T-helper 1 cell (primary cell): ENCODE measurements around the gene TAS2R31.

Experiments used
- DNase-seq, 5 donors: peaks; one replicate each; pipeline ENCODE4 v3.0.0-alpha.2; 2012 to 2020

The TAS2R31 gene

DNA sequence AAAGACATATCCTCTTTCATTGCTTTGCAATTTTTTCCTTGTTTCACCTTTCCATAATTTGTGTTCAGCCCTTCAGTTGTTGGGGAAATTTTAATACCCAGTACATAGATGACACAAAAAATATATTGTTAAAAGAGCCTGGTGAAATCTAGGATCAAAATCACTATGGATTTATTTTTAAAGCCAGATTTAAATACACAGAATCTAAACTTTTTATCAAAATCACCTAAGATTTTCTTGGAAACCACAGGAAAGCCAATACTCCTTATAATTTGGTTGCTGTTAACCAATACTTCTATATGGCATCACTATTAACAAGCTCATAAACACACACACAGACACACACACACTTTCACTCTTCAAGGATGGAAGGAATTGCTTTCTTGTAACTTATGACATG lies 33.0 kb downstream of the TAS2R31 start, which contains the start of gene TAS2R20:
Gene TAS2R20, minus strand, starts transcription at position 101 of the 400 bp plus-strand sequence. CDS start 429 bp downstream, outside the sequence.
- DNase-seq = no peak

DNA sequence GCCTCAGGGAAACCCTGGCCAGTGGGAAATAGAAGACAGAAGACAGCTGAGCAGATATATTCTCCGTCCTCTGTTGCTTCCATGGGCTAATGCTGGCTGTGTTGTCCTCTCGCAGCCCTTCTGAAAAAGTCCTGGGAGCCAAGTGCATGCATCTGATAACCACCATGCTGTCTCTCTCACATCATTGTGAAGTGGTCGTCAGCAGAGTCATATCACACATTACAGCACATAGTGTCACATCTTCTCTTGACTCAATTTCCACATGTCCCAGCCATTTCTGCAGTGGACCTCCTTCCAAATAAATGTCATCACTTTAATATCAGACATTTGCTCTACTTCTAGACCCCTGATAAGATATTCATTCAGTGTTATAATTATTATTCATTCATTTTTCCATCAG lies 36.9 kb downstream of the TAS2R31 start:
- no peak for DNase-seq

DNA sequence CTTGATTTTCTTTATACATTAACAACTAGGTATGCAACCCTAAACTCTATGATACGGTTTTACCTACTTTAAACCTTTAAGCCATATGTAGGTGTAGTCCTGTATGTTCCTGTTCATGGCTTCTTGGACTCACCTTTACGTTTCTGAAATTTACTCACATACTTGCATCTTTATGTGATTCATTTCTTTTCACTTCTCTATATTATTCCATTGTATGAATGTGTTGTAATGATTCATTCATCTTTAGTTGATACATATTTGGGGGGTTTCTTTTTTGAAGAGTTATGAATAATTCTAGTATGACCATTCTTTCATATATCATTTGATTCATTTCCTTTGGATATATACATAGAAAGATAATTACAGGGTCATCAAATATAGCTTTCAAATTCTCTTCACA lies 42.1 kb downstream of the TAS2R31 start:
- DNase-seq = no peak

DNA sequence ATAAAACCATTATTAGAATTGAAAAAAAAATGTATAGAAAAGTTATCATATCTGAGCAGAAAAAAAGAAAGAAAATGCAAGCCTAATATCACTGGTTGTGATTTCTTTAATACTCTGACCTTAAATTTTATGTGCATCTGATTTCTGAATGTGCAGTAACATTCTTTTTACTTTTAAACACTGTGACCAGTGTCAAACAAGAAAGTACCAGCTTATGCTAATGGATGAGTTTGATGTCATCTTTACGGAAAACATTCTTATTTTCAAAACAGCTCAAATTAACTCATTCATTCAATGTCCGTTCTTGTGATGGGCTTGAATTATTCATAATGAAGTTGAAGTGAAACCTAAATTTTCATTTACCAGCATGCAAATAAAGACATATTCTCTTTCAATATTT lies 44.4 kb downstream of the TAS2R31 start, which contains the start of gene TAS2R50:
Gene TAS2R50, minus strand, starts transcription at position 101 of the 400 bp plus-strand sequence. Its CDS starts 52 bp downstream, at position 49.
- DNase-seq = no peak

DNA sequence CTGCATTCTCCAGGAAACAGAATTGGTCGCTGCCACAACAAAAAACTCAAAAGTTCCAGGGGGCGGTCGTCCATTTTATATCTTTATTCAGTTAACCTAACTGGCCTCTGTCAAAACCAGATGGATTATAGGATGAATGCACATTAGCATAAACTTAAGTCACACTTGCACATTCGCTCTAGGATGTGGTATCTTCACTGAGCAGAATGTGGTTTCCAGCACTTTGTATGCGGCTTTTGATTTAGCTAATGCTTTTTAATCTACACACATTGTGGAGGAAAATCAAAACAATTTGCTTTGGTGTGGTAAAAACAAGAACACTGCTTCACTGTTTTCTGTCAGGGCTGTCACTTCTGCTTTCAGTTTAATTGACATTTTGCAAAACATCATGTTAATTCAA lies 49.0 kb downstream of the TAS2R31 start:
- peak in 3 of 5 donors; percentile 23 to 90 (median 41) for DNase-seq
